Progenitor cell of endocrine pancreas (in vitro differentiated cells): Measurements from ENCODE around the gene ABCA3. TPM values are rescaled to one million over a fixed set of nuclear protein-coding genes. Genes with fewer than 3 reads are reported as not detected.

Source experiments
- DNase-seq: peaks from one replicate; pipeline ENCODE4 v3.0.0; 2021; ENCODE audit warnings: low spot score; ENCODE audit not compliant: unreplicated experiment
- H3K27ac Mint-ChIP-seq: 2 replicates; pipeline ENCODE4 v1.8.0; 2021; ENCODE audit warnings: mild to moderate bottlenecking, moderate library complexity, mixed read lengths
- H3K27me3 Mint-ChIP-seq: 2 replicates; pipeline ENCODE4 v1.8.0; 2021; ENCODE audit warnings: mixed read lengths
- H3K36me3 Mint-ChIP-seq: 2 replicates; pipeline ENCODE4 v1.8.0; 2022; ENCODE audit warnings: mixed read lengths; ENCODE audit not compliant: insufficient read depth
- H3K4me1 Mint-ChIP-seq: 2 replicates; pipeline ENCODE4 v1.8.0; 2021; ENCODE audit warnings: low read depth, mixed read lengths
- H3K4me3 Mint-ChIP-seq: 2 replicates; pipeline ENCODE4 v1.8.0; 2021; ENCODE audit warnings: low read depth, mild to moderate bottlenecking, moderate library complexity, mixed read lengths
- H3K9me3 Mint-ChIP-seq: 2 replicates; pipeline ENCODE4 v1.8.0; 2021; ENCODE audit warnings: low read depth, mixed read lengths
- total RNA-seq: library from RNA; stranded (reverse); gene quantifications from 2 replicates; pipeline ENCODE4 v1.2.1, GENCODE V29; 2021
- TF ChIP-seq, protein P1 (sequence below): fragments of 200-600 bp; sonication (generic); IDR thresholded peaks from one replicate; pipeline ENCODE4 v1.5.0; 2021; ENCODE audit warnings: antibody characterized with exemption, mild to moderate bottlenecking; ENCODE audit not compliant: unreplicated experiment

Gene ABCA3
- total RNA-seq, 1 donor from 2014 or later: 6.9 TPM

DNA sequence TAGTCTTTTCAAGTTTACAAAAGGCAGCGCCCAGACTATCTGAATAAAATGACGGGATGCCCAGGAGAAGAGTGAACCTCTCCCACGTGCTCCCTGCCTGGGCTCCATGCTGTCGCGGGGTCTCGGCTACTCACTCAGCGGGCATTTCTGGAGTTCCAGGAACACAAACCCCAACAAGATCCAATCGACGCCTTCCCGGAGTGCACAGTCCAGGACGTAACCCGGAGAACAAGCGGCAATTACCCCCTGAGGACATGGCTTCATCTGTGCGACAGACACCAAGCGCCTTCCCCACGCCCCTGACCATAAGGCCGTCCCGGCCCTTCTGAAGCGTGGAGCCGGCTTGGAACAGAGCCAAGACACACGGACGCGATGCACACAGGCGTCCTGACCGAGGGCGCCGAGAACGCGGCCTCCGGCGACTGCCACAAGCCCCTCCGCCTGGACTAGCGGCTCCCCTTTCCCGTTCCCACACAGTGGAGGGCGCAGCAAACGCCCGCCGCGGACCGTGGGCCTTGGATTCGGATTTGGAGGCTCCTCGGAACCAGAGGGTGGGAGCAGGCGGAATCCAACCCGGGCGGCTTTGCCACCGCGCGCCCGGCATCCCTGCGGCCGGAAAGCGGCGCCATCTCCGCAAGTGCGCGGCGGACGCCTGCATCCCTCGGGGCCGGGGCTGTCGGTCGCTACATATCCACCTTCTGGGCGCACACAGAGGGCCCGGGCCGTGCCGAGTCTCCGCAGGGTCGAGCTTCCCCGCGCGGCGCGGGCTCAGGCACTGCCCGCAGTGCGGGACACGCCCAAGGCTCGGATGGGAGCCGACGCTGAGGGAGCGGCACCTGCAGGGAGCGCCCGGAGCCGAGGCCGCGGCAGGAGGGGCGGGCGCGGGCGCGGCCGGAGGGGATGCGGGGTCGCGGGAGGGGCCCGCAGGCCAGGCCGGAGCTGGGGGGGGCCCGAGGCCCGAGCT, 725 bp downstream of the ABCA3 start:
- H3K4me1 Mint-ChIP-seq: peaks cover 3% of the 10 kb centered on the region
- peak overlapping the region; percentile 28 for H3K27ac Mint-ChIP-seq
- H3K27me3 Mint-ChIP-seq: peaks cover 51% of the 10 kb centered on the region
- peak overlapping the region; percentile 73 for H3K4me3 Mint-ChIP-seq
- no peaks in the 10 kb centered on the region for H3K36me3 Mint-ChIP-seq
- no peaks in the 10 kb centered on the region for H3K9me3 Mint-ChIP-seq
- TF ChIP-seq, protein P1, sequence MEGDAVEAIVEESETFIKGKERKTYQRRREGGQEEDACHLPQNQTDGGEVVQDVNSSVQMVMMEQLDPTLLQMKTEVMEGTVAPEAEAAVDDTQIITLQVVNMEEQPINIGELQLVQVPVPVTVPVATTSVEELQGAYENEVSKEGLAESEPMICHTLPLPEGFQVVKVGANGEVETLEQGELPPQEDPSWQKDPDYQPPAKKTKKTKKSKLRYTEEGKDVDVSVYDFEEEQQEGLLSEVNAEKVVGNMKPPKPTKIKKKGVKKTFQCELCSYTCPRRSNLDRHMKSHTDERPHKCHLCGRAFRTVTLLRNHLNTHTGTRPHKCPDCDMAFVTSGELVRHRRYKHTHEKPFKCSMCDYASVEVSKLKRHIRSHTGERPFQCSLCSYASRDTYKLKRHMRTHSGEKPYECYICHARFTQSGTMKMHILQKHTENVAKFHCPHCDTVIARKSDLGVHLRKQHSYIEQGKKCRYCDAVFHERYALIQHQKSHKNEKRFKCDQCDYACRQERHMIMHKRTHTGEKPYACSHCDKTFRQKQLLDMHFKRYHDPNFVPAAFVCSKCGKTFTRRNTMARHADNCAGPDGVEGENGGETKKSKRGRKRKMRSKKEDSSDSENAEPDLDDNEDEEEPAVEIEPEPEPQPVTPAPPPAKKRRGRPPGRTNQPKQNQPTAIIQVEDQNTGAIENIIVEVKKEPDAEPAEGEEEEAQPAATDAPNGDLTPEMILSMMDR: no peak
- DNase-seq: peak; percentile 39

DNA sequence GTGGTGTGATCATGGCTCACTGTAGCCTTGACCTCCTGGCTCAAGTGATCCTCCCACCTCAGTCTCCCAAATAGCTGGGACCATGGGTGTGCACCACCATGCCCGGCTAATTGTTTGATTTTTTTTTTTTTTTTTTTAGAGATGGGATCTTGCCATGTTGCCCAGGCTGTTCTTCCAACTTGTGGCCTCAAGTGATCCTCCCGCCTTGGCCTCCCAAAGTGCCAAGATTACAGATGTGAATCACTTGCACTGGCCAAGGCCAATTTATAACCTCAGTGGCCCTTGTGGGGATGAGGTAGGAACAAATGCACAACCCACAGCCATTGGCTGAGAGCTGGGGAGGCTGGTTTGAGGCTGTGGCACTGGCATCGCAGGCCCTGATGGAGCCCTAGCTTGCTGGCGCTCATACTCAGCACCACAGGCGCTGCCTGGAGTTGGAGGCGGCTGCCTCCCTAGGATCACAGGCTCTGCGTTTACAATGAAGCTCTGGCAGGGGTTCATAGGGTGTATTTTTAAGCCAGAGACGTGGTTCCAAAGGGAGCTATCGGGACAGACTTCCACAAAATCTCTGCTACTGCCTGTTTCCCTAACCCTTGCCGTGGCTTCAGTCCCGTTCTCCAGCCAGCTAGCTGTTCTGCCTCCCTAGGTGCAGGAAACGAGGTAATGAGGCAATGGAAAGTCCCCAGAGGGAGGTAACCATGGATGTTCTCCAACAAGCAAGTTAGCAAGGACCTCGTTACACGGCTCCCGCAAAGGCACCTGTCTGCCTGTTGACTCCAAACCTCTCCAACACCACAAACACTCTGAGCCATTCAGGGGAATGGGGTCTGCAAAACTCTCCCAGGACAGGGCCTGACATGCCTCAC, 2.9 kb downstream of the ABCA3 start:
- Mint-ChIP-seq H3K4me3 (peak overlapping the region; percentile 38), H3K27me3 (peaks cover 48% of the 10 kb centered on the region), H3K36me3 (no peaks in the 10 kb centered on the region), H3K4me1 (peaks cover 3% of the 10 kb centered on the region), H3K9me3 (no peaks in the 10 kb centered on the region), H3K27ac (no peak overlapping the region)
- no peak for DNase-seq
- TF ChIP-seq, protein P1: no peak

DNA sequence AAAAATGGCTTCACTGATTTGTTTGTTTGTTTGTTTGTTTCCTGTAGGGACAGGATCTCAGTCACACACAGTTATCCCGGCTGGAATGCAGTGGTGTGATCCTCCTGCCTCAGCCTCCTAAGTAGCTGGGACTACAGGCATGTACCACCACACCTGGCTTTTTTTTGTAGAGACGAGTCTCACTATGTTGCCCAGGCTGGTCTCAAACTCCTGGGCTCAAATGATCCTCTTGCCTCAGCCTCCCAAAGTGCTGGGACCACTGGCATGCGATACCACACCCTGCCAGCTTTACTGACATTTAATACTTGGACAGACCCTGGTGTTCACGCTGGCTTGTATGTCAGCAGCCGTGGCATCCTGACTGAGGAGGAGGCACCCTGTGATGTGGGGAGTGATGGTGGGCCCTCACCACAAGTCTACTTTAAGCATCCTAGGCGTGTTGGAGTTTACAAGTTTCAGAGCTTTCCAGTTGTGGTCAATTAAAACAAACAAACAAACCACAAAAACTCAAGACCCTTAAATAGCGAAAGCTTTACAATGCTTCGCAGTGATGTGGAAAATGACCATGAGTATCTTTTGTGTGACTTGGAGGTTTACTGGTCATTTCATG, 5.1 kb downstream of the ABCA3 start:
- no peak overlapping the region for H3K4me3 Mint-ChIP-seq
- H3K27ac Mint-ChIP-seq: no peak overlapping the region
- H3K36me3 Mint-ChIP-seq: no peaks in the 10 kb centered on the region
- no peak for DNase-seq
- H3K4me1 Mint-ChIP-seq: peaks cover 3% of the 10 kb centered on the region
- H3K9me3 Mint-ChIP-seq: no peaks in the 10 kb centered on the region
- H3K27me3 Mint-ChIP-seq: peaks cover 68% of the 10 kb centered on the region
- TF ChIP-seq, protein P1: no peak

DNA sequence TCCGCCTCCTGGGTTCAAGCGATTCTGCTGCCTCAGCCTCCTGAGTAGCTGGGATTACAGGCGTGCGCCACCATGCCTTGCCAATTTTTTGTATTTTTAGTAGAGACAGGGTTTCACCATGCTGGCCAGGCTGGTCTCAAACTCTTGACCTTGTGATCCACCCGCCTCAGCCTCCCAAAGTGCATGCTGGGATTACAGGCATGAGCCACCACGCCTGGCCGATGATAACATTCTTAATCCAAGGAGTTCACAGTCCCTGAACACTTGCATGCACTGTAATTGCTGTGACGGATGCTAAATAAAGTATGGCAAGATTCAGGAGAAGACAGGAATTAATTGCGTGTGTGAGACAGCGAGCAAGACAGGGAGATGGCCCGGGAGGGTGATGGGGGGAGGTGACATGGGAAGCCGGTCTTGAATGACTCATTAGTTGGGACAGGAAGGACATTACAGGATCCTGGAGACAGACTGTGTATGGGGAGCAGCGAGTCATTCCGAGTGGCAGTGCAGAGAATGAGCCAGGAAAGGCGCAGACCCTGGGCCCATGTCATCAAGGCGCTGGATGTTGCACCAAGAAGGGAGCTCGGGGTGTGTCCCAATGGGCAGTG, 6.7 kb downstream of the ABCA3 start:
- Mint-ChIP-seq H3K9me3 (no peaks in the 10 kb centered on the region), H3K4me1 (no peaks in the 10 kb centered on the region), H3K4me3 (no peak overlapping the region), H3K36me3 (no peaks in the 10 kb centered on the region), H3K27me3 (peaks cover 61% of the 10 kb centered on the region), H3K27ac (no peak overlapping the region)
- TF ChIP-seq, protein P1: no peak
- DNase-seq: no peak
